Measurements from ENCODE around the gene KLHL17.
A peak's percentile ranks its signal among the peaks of the same experiment; 100 is the strongest.
"Not testable (repeated sequence)": the region's sequence is repeated elsewhere in the genome, so short reads cannot be mapped to it uniquely, and the experiment has no call there.

Gene KLHL17

DNA sequence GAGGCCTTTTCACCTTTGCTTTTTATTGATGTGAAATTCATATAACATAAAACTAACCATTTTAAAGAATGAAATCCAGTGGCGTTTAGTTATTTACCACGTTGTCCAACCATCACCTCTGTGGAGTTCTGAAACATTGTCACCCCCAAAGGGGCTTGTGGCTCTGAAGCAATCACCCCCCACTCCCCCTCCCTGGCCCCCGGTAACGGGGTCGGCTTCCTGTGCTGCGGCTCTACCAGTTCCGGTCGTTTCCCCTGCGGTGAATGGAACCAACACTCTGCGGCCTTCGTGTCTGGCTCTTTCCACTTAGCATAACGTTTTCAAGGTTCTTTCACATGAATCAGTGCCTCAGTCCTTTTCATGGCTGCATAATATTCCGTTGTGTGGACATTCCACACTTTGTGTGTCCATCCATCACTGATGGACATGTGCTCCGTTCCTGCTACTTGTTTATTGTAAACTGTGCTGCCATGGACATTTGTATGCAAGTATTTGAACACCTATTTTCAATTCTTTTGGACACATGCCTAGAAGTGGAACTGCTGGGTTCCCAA is 51.1 kb downstream of the KLHL17 start:
- H2AFZ ChIP-seq (ENCODE audit: low read length), result no peak overlapping the region
- no peak overlapping the region for H3K9ac ChIP-seq (ENCODE audit: low read length)
- peaks cover 8% of the 10 kb centered on the region for H3K4me1 ChIP-seq (ENCODE audit: low read length)
- no peaks in the 10 kb centered on the region for H3K9me2 ChIP-seq (replicated peaks; ENCODE audit: insufficient read depth, low read length)
- no peak for DNase-seq
- H3K79me2 ChIP-seq (ENCODE audit: low read length), result no peaks in the 10 kb centered on the region
- no peaks in the 10 kb centered on the region for H3K36me3 ChIP-seq (replicated peaks; ENCODE audit: insufficient read depth, low read length)
- H3F3A ChIP-seq (ENCODE audit: insufficient read depth, low read length), result no peaks in the 10 kb centered on the region
- no peaks in the 10 kb centered on the region; the same call in 1 of the 2 replicates for H3K9me3 ChIP-seq (replicated peaks; ENCODE audit: insufficient read depth, low read length)
- H3K27ac ChIP-seq (ENCODE audit: low read length), result no peak overlapping the region
- peaks cover 53% of the 10 kb centered on the region for H3K27me3 ChIP-seq (replicated peaks; ENCODE audit: insufficient read depth, low read length)
- no peak overlapping the region for H3K4me2 ChIP-seq (ENCODE audit: low read depth, low read length)
- H3K4me3 ChIP-seq (ENCODE audit: low read length), result no peak overlapping the region
- no peak for TF ChIP-seq EZH2phosphoT487 (IDR thresholded peaks at IDR 0.05; ENCODE audit: low read length)
- H4K20me1 ChIP-seq (ENCODE audit: insufficient read depth, low read length), result no peaks in the 10 kb centered on the region

DNA sequence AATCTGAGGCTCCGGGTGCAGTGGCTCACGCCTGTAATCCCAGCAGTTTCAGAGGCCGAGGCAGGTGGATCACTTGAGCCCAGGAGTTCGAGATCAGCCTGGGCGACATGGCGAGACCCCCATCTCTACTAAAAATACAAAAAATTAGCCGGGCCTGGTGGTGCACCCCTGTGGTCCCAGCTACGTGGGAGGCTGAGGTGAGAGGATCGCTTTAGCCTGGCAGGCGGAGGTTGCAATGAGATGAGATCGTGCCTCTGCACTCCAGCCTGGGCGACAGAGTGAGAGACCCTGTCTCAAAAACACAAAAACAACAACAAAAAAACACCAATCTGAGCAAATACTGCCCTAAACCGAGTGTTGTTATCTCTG is 52.3 kb downstream of the KLHL17 start:
- peak overlapping the region; percentile 77 for H3K4me3 ChIP-seq (ENCODE audit: low read length)
- H3K27ac ChIP-seq (ENCODE audit: low read length); H3K9me2 ChIP-seq (replicated peaks; ENCODE audit: insufficient read depth, low read length); H3K79me2 ChIP-seq (ENCODE audit: low read length); H3K4me1 ChIP-seq (ENCODE audit: low read length); H3K9me3 ChIP-seq (replicated peaks; ENCODE audit: insufficient read depth, low read length); H4K20me1 ChIP-seq (ENCODE audit: insufficient read depth, low read length); H3K36me3 ChIP-seq (replicated peaks; ENCODE audit: insufficient read depth, low read length); H3F3A ChIP-seq (ENCODE audit: insufficient read depth, low read length); DNase-seq: not testable (repeated sequence)
- H3K4me2 ChIP-seq (ENCODE audit: low read depth, low read length), result peak overlapping the region; percentile 99; the same call in 1 of the 2 replicates
- H3K9ac ChIP-seq (ENCODE audit: low read length), result peak overlapping the region; percentile 42
- peaks cover 42% of the 10 kb centered on the region for H3K27me3 ChIP-seq (replicated peaks; ENCODE audit: insufficient read depth, low read length)
- H2AFZ ChIP-seq (ENCODE audit: low read length), result peak overlapping the region; percentile 93

DNA sequence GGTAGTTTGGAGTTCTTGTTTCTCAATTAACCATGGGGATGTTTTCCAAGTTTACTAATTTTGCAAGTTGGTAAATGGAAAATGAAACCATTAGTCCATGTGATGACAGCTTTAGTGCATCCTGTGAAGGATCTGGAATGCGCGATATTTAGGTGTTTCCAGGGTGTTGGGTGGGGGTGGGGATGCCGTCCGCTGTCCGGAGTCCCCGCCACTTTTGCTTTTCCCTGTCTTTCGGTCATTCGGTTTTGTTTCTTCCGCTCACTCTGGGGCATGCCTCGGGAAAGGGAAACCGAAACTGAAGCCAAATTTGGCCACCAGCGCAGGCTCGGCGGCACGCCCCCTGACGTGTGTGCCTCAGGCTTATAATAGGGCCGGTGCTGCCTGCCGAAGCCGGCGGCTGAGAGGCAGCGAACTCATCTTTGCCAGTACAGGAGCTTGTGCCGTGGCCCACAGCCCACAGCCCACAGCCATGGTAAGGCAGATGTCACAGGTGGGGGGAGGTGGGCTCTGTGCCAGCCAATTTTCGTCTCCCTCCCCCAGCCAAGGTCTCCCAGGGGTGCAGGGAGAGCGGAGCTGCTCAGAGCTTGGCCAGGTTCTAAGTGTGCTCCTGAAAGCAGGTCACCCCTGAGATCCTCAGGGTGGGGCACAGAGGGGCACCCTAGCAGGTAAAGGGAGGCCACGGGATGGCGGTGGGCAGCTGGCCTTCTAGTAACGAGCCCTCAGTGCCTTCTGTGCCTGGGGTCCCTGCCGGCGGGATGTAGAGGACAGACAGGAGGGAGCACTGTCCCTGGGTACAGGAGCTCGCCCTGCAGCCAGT is 52.9 kb downstream of the KLHL17 start, which contains the start of gene ISG15:
TSS of gene ISG15 (plus strand) at position 393 of the 817 bp plus-strand sequence. CDS start at position 470, 77 bp downstream.
- peaks cover 8% of the 10 kb centered on the region for H3K4me1 ChIP-seq (ENCODE audit: low read length)
- no peak for TF ChIP-seq EZH2 (optimal IDR thresholded peaks at IDR 0.05; ENCODE audit: low read depth, low read length)
- TF ChIP-seq, protein P1, sequence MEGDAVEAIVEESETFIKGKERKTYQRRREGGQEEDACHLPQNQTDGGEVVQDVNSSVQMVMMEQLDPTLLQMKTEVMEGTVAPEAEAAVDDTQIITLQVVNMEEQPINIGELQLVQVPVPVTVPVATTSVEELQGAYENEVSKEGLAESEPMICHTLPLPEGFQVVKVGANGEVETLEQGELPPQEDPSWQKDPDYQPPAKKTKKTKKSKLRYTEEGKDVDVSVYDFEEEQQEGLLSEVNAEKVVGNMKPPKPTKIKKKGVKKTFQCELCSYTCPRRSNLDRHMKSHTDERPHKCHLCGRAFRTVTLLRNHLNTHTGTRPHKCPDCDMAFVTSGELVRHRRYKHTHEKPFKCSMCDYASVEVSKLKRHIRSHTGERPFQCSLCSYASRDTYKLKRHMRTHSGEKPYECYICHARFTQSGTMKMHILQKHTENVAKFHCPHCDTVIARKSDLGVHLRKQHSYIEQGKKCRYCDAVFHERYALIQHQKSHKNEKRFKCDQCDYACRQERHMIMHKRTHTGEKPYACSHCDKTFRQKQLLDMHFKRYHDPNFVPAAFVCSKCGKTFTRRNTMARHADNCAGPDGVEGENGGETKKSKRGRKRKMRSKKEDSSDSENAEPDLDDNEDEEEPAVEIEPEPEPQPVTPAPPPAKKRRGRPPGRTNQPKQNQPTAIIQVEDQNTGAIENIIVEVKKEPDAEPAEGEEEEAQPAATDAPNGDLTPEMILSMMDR (IDR thresholded peaks at IDR 0.05; ENCODE audit: low read length), result no peak
- no peak for TF ChIP-seq EZH2phosphoT487 (IDR thresholded peaks at IDR 0.05; ENCODE audit: low read length)
- no peaks in the 10 kb centered on the region for H3K36me3 ChIP-seq (replicated peaks; ENCODE audit: insufficient read depth, low read length)
- H4K20me1 ChIP-seq (ENCODE audit: insufficient read depth, low read length), result no peaks in the 10 kb centered on the region
- H2AFZ ChIP-seq (ENCODE audit: low read length), result peak within 1 kb of the TSS; percentile 93
- peaks cover 37% of the 10 kb centered on the region for H3K27me3 ChIP-seq (replicated peaks; ENCODE audit: insufficient read depth, low read length)
- no peaks in the 10 kb centered on the region for H3F3A ChIP-seq (ENCODE audit: insufficient read depth, low read length)
- H3K4me3 ChIP-seq (ENCODE audit: low read length), result peak within 1 kb of the TSS; percentile 77
- no peaks in the 10 kb centered on the region; the same call in 1 of the 2 replicates for H3K9me3 ChIP-seq (replicated peaks; ENCODE audit: insufficient read depth, low read length)
- no peaks in the 10 kb centered on the region for H3K9me2 ChIP-seq (replicated peaks; ENCODE audit: insufficient read depth, low read length)
- peak within 1 kb of the TSS; percentile 99 for H3K4me2 ChIP-seq (ENCODE audit: low read depth, low read length)
- H3K27ac ChIP-seq (ENCODE audit: low read length), result peak within 1 kb of the TSS; percentile 20; the same call in 1 of the 2 replicates
- DNase-seq, result peak; percentile 92
- no peaks in the 10 kb centered on the region for H3K79me2 ChIP-seq (ENCODE audit: low read length)
- peak within 1 kb of the TSS; percentile 42 for H3K9ac ChIP-seq (ENCODE audit: low read length)

DNA sequence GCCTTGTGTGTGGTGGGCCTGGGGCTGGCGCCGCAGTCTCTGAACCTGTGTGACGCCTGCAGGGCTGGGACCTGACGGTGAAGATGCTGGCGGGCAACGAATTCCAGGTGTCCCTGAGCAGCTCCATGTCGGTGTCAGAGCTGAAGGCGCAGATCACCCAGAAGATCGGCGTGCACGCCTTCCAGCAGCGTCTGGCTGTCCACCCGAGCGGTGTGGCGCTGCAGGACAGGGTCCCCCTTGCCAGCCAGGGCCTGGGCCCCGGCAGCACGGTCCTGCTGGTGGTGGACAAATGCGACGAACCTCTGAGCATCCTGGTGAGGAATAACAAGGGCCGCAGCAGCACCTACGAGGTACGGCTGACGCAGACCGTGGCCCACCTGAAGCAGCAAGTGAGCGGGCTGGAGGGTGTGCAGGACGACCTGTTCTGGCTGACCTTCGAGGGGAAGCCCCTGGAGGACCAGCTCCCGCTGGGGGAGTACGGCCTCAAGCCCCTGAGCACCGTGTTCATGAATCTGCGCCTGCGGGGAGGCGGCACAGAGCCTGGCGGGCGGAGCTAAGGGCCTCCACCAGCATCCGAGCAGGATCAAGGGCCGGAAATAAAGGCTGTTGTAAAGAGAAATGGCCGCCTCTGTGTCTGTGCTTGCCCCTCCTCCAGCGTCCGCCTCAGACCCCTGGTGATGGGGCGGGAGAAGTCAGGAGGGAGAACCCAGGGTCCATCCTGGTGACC is 53.7 kb downstream of the KLHL17 start:
- H3K4me3 ChIP-seq (ENCODE audit: low read length), result peak overlapping the region; percentile 77
- peaks cover 8% of the 10 kb centered on the region for H3K4me1 ChIP-seq (ENCODE audit: low read length)
- no peaks in the 10 kb centered on the region for H3K36me3 ChIP-seq (replicated peaks; ENCODE audit: insufficient read depth, low read length)
- no peaks in the 10 kb centered on the region for H3F3A ChIP-seq (ENCODE audit: insufficient read depth, low read length)
- no peak overlapping the region for H3K27ac ChIP-seq (ENCODE audit: low read length)
- H4K20me1 ChIP-seq (ENCODE audit: insufficient read depth, low read length), result no peaks in the 10 kb centered on the region
- H3K9me2 ChIP-seq (replicated peaks; ENCODE audit: insufficient read depth, low read length), result no peaks in the 10 kb centered on the region
- peak overlapping the region; percentile 99 for H3K4me2 ChIP-seq (ENCODE audit: low read depth, low read length)
- no peaks in the 10 kb centered on the region for H3K79me2 ChIP-seq (ENCODE audit: low read length)
- peak overlapping the region; percentile 42 for H3K9ac ChIP-seq (ENCODE audit: low read length)
- peak overlapping the region; percentile 93 for H2AFZ ChIP-seq (ENCODE audit: low read length)
- H3K27me3 ChIP-seq (replicated peaks; ENCODE audit: insufficient read depth, low read length), result peaks cover 29% of the 10 kb centered on the region
- DNase-seq, result no peak
- TF ChIP-seq, protein P1 (IDR thresholded peaks at IDR 0.05; ENCODE audit: low read length), result no peak
- no peak for TF ChIP-seq EZH2 (optimal IDR thresholded peaks at IDR 0.05; ENCODE audit: low read depth, low read length)
- TF ChIP-seq EZH2phosphoT487 (IDR thresholded peaks at IDR 0.05; ENCODE audit: low read length), result no peak
- no peaks in the 10 kb centered on the region; the same call in 1 of the 2 replicates for H3K9me3 ChIP-seq (replicated peaks; ENCODE audit: insufficient read depth, low read length)
